PC-3 (cell line): ENCODE measurements around the gene KCNQ1OT1. TPM values are rescaled to one million over a fixed set of nuclear protein-coding genes. Genes with fewer than 3 reads are reported as not detected.

Experiments used
- ATAC-seq: fragments of 200-7000 bp; cut with Tn5 transposase; 2 replicates; pipeline ENCODE4 v1.9.1; 2020; ENCODE audit warnings: mild to moderate bottlenecking, moderate library complexity
- BruUV-seq: library from RNA; stranded (reverse); fragments of 400-500 nt; replicated peaks from 2 replicates; lab custom pipeline; 2021; lab: Mats Ljungman, UMichigan
- CTCF ChIA-PET: fragments of 300-600 bp; sonication (Branson Sonifier 250); formaldehyde crosslinking; loops from one replicate; lab custom pipeline; 2022; ENCODE audit warnings: antibody characterized with exemption; lab: Charles Lee
- POLR2A ChIA-PET: fragments of 300-600 bp; sonication (Branson Sonifier 250); formaldehyde crosslinking; loops from one replicate; lab custom pipeline; 2022; ENCODE audit warnings: antibody characterized with exemption; ENCODE audit not compliant: unreplicated experiment; lab: Charles Lee
- DNase-seq: peaks from one replicate; pipeline ENCODE4 v3.0.0-alpha.2; 2015
- H2AFZ ChIP-seq: fragments of 300-600 bp; sonication (generic); 2 replicates; pipeline ENCODE4 v1.6.0; 2016; ENCODE audit warnings: antibody characterized with exemption, low read length
- H3F3A ChIP-seq: fragments of 300-600 bp; sonication (generic); one replicate; pipeline ENCODE4 v1.6.0; 2017; ENCODE audit warnings: antibody characterized with exemption, low read length, control low read depth, mild to moderate bottlenecking; ENCODE audit not compliant: unreplicated experiment
- H3K27ac ChIP-seq: fragments of 300-600 bp; sonication (generic); 2 replicates; pipeline ENCODE4 v1.5.1; 2016; ENCODE audit warnings: mild to moderate bottlenecking, low read length
- H3K27me3 ChIP-seq: fragments of 300-600 bp; sonication (generic); 2 replicates; pipeline ENCODE4 v1.6.1; 2016; ENCODE audit warnings: low read length, mixed read lengths
- H3K36me3 ChIP-seq: fragments of 300-600 bp; sonication (generic); 2 replicates; pipeline ENCODE4 v1.6.1; 2016; ENCODE audit warnings: low read depth, mixed run types, low read length, mixed read lengths
- H3K4me1 ChIP-seq: fragments of 300-600 bp; sonication (generic); 2 replicates; pipeline ENCODE4 v1.5.1; 2016; ENCODE audit warnings: low read length; ENCODE audit not compliant: insufficient read depth
- H3K4me2 ChIP-seq: fragments of 300-600 bp; sonication (generic); 2 replicates; pipeline ENCODE4 v1.6.0; 2016; ENCODE audit warnings: low read length
- H3K4me3 ChIP-seq: fragments of 300-600 bp; sonication (generic); 2 replicates; pipeline ENCODE4 v1.5.1; 2016; ENCODE audit warnings: mild to moderate bottlenecking, low read length, mixed read lengths
- H3K79me2 ChIP-seq: fragments of 300-600 bp; sonication (generic); 2 replicates; pipeline ENCODE4 v1.6.1; 2017; ENCODE audit warnings: low read length, mixed read lengths
- H3K9ac ChIP-seq: fragments of 300-600 bp; sonication (generic); 2 replicates; pipeline ENCODE4 v1.6.0; 2016; ENCODE audit warnings: mild to moderate bottlenecking, low read length
- H3K9me2 ChIP-seq: fragments of 300-600 bp; sonication (generic); replicated peaks from 2 replicates; pipeline ENCODE4 v1.6.1; 2016; ENCODE audit warnings: mixed run types, low read length, mixed read lengths
- H3K9me3 ChIP-seq: fragments of 300-600 bp; sonication (generic); 2 replicates; pipeline ENCODE4 v1.6.1; 2016; ENCODE audit warnings: low read length, mixed read lengths
- H4K20me1 ChIP-seq: fragments of 300-600 bp; sonication (generic); 2 replicates; pipeline ENCODE4 v1.6.1; 2016; ENCODE audit warnings: low read length, mixed read lengths
- EZH2 ChIP-seq: fragments of 300-600 bp; sonication (generic); IDR thresholded peaks from one replicate; pipeline ENCODE4 v1.6.1; 2017; ENCODE audit warnings: antibody characterized with exemption, mild to moderate bottlenecking, low read length; ENCODE audit not compliant: unreplicated experiment
- EZH2phosphoT487 ChIP-seq: fragments of 300-600 bp; sonication (generic); IDR thresholded peaks from 2 replicates; pipeline ENCODE4 v1.6.1; 2018; ENCODE audit warnings: mild to moderate bottlenecking, antibody characterized with exemption, low read length, borderline replicate concordance
- intact Hi-C: fragments of 100-400 bp; cut with micrococcal nuclease; formaldehyde crosslinking; loops from 2 replicates; pipeline ENCODE4 v1.9.0; 2023
- total RNA-seq: library from RNA; depleted of rRNA; stranded (reverse); fragments of >200 nt; gene quantifications from 2 replicates; pipeline ENCODE4 v1.2.3, GENCODE V29; 2014
- TF ChIP-seq, protein P1 (sequence below): fragments of 300-600 bp; sonication (generic); conservative IDR thresholded peaks from 2 replicates; pipeline ENCODE4 v1.5.1; 2017; ENCODE audit warnings: antibody characterized with exemption, low read depth, mild to moderate bottlenecking, low read length

KCNQ1OT1 gene
- total RNA-seq, 1 experiment from 2014 or later = 1.5 TPM

DNA sequence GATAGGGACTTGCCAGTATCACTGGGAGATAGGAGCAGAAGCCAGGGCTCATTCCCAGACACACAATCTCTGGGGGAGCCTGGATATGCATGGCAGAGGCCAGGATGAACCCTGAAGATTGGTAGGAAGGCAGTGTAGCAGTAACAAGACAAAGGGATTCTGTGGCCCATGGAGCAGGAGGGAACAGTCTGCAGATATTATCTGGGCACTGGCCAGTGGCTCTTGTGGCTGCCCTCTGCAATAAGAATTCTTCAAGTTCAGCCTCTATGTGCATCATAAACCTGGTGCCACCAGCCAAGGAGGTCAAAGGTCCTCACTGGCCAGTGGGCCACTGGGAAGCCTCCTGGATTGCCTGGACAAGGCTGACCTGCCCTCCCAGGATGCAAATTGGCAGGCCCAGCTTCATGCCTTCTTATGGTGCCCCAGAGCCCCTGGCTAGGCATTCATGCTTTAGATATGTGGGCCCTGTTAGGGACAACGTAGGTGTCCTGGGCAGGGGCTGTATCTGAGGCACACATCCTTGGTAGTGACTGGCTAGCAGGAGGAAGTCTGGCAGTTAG is 29.2 kb downstream of the KCNQ1OT1 start:
- no peak for DNase-seq
- H3K27me3 ChIP-seq = no peaks in the 10 kb centered on the region
- no peaks in the 10 kb centered on the region for H3K4me1 ChIP-seq
- H2AFZ ChIP-seq = no peak overlapping the region
- H3K4me3 ChIP-seq = no peak overlapping the region
- no peak overlapping the region for H3K27ac ChIP-seq
- no peaks in the 10 kb centered on the region for H3K9me3 ChIP-seq
- no peaks in the 10 kb centered on the region for H3K36me3 ChIP-seq
- ATAC-seq = no peak
- H3K79me2 ChIP-seq = 0 out of 2 replicates have a peak, but pooled peaks cover 6% of the 10 kb centered on the region
- ChIA-PET POLR2A (no interaction called here), CTCF (no interaction called here)
- no TSS peak for BruUV-seq
- TF ChIP-seq EZH2phosphoT487 = no peak
- no peak for TF ChIP-seq EZH2
- TF ChIP-seq, protein P1, sequence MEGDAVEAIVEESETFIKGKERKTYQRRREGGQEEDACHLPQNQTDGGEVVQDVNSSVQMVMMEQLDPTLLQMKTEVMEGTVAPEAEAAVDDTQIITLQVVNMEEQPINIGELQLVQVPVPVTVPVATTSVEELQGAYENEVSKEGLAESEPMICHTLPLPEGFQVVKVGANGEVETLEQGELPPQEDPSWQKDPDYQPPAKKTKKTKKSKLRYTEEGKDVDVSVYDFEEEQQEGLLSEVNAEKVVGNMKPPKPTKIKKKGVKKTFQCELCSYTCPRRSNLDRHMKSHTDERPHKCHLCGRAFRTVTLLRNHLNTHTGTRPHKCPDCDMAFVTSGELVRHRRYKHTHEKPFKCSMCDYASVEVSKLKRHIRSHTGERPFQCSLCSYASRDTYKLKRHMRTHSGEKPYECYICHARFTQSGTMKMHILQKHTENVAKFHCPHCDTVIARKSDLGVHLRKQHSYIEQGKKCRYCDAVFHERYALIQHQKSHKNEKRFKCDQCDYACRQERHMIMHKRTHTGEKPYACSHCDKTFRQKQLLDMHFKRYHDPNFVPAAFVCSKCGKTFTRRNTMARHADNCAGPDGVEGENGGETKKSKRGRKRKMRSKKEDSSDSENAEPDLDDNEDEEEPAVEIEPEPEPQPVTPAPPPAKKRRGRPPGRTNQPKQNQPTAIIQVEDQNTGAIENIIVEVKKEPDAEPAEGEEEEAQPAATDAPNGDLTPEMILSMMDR = no peak
- intact Hi-C loops = no loop called here
- no peak overlapping the region for H3K9ac ChIP-seq
- H3F3A ChIP-seq = no peaks in the 10 kb centered on the region
- no peaks in the 10 kb centered on the region for H4K20me1 ChIP-seq
- no peaks in the 10 kb centered on the region for H3K9me2 ChIP-seq
- H3K4me2 ChIP-seq = no peak overlapping the region

DNA sequence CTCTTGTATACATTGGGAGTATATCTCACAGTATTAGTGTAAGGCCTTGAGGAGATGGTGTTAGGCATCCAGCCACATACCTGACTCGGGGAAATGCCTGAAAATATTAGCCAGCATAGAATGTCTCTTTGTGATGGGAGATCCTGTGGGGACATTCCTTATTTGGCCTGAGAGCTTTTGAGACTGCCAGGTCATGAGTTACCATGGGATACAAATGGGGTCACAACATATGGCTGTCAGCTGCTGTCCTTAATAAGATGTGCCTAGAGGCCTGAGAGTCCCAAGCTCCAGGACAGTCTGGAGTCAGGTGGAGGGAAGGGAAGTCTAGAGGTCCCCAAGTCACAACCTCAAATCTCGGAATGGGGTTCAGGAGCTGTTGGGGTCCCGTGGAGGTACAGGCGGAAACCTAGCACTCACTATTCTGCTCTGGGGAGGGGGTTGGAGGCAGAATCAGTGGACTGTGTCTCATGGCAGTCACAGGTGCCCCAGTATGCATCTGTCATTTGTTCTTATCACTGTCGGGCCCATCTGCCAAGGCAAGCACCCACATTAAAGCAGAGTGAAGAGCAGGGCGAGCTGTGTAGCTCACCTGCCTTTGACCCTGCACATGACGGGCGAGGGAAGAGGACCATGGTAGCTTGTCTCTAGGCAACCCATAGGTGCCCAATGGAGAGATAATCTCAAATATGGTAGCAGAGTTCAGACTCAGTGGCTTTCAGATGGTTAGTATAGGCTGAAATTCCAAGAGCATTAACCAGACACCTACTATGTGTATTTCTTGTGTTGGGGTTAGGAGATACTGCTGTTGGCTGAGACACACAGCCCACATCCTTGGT is 29.9 kb downstream of the KCNQ1OT1 start:
- ChIA-PET POLR2A (no interaction called here), CTCF (no interaction called here)
- no peaks in the 10 kb centered on the region for H3K36me3 ChIP-seq
- H3K4me2 ChIP-seq = no peak overlapping the region
- no peak for DNase-seq
- H3K9me2 ChIP-seq = no peaks in the 10 kb centered on the region
- no peaks in the 10 kb centered on the region for H3F3A ChIP-seq
- TF ChIP-seq EZH2phosphoT487 (no peak), EZH2 (no peak)
- TF ChIP-seq, protein P1 = no peak
- no peaks in the 10 kb centered on the region for H3K27me3 ChIP-seq
- H2AFZ ChIP-seq = no peak overlapping the region
- H4K20me1 ChIP-seq = no peaks in the 10 kb centered on the region
- 0 out of 2 replicates have a peak, but pooled peaks cover 6% of the 10 kb centered on the region for H3K79me2 ChIP-seq
- H3K27ac ChIP-seq = no peak overlapping the region
- intact Hi-C loops = no loop called here
- no peak overlapping the region for H3K4me3 ChIP-seq
- H3K9ac ChIP-seq = no peak overlapping the region
- H3K9me3 ChIP-seq = no peaks in the 10 kb centered on the region
- no TSS peak for BruUV-seq
- no peaks in the 10 kb centered on the region for H3K4me1 ChIP-seq
- ATAC-seq = no peak

DNA sequence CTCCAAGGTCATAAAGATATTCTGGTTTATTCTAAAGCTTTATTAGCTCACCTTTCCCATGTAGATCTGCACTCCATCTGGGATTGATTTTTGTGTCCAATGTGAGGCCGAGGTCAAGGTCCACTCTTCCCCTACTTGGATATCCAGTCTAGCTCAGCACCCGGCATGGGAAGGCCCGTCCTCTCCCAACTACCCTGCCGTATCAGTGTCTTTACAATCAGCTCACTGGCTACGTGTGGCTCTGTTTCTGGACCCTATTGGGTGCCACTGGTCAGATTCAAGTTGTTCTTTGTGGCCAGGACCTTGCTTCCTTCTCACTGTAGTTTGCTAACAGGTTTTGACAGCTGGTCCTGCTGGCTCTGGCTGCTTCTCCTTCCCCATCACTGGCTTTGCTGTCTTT is 30.9 kb downstream of the KCNQ1OT1 start:
- H3K27ac ChIP-seq = no peak overlapping the region
- no peaks in the 10 kb centered on the region for H4K20me1 ChIP-seq
- no peak overlapping the region for H2AFZ ChIP-seq
- DNase-seq = no peak
- TF ChIP-seq EZH2 (no peak), EZH2phosphoT487 (no peak)
- TF ChIP-seq, protein P1 = no peak
- H3K9me2 ChIP-seq = no peaks in the 10 kb centered on the region
- H3K36me3 ChIP-seq = no peaks in the 10 kb centered on the region
- no peak overlapping the region for H3K4me2 ChIP-seq
- no peaks in the 10 kb centered on the region for H3K9me3 ChIP-seq
- H3K27me3 ChIP-seq = no peaks in the 10 kb centered on the region
- POLR2A ChIA-PET = no interaction called here
- H3K79me2 ChIP-seq = 0 out of 2 replicates have a peak, but pooled peaks cover 6% of the 10 kb centered on the region
- no peak overlapping the region for H3K4me3 ChIP-seq
- no TSS peak for BruUV-seq
- CTCF ChIA-PET = no interaction called here
- ATAC-seq = no peak
- intact Hi-C loops = no loop called here
- H3F3A ChIP-seq = no peaks in the 10 kb centered on the region
- no peak overlapping the region for H3K9ac ChIP-seq
- H3K4me1 ChIP-seq = no peaks in the 10 kb centered on the region
